ENCODE data around the gene CCP110.

The CCP110 gene

DNA sequence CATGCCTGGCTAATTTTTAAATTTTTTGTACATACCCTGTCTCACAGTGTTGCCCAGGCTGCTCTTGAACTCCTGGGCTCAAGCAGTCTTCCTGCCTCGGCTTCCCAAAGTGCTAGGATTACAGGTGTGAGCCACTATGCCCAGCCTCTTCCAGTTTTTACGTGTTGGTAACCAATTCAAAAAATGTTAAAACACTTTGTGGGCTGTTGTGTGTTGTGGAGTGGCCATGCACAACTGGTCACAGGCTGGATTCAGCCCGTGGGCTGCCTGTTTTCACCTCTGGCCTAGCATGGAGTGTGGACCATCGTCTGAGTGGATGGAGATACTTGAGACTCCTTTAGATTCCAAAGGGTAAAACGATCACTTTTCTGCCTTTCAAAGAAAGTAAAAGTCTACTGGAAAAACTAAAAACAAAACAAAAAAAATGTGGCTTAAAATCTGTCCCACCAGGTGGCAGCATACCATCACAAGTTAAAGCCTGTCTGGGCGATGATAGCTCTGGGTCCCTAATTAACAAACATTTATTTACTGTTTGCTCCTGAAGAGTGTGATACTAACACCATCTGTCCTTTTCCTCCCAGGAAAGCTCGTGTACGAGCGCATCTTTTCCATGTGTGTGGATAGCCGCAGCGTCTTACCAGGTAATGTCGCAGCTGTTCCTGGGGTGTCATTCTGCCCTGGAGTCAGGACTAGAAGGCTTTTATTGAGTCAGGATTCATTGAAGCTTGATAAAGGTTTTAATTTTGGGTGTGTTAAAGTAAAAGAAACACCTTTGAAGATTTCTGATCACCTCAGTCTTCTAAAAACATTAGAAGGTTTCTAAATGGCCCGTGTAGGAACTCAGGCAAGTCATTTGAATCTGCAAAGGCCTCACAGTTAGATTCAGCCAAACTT is 77.6 kb downstream of the CCP110 start:
- DNase-seq: peak in 2 of 5 donors; percentile 11 to 29
